GM18519 (cell line): ENCODE data around the gene CDK10.
"Not testable (repeated sequence)": the region's sequence is repeated elsewhere in the genome, so short reads cannot be mapped to it uniquely, and the experiment has no call there.

Experiments
- ATAC-seq: cut with Tn5 transposase; IDR thresholded peaks from one replicate; pipeline ENCODE4 v1.9.1; 2021; ENCODE audit warnings: mild to moderate bottlenecking, moderate library complexity; ENCODE audit not compliant: unreplicated experiment, low FRiP score

Gene CDK10

DNA sequence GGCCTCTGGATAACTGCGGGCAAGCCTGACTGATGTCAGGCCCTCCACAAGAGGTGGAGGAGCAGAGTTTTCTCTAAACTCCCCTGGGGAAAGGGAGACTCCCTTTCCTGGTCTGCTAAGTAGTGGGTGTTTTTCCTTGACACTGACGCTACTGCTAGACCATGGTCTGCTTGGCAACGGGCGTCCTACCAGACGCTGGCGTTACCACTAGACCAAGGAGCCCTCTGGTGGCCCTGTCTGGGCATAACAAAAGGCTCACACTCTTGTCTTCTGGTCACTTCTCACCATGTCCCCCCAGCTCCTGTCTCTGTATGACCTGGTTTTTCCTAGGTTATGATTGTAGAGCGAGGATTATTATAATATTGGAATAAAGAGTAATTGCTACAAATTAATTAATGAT, 19.5 kb upstream of the CDK10 start:
- not testable (repeated sequence) for ATAC-seq

DNA sequence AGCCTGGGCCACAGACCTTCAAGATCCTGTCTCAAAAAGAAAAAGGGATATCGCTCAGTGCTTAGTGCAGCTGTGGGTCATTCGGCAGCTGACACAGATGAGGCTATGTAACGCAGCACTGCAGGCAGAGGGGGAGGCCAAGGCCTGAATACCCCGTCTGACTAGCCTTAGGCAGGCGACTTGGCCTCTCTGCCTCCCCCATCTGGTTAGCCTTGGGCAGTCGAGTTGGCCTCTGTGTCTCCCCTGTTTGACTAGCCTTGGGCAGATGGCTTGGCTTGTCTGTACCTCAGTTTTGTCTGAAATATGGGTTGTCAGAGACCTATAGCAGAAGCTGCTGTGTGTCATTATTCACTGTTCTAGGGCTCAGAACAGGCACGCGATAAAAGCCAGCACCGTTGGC, 18.9 kb upstream of the CDK10 start:
- ATAC-seq: no peak

DNA sequence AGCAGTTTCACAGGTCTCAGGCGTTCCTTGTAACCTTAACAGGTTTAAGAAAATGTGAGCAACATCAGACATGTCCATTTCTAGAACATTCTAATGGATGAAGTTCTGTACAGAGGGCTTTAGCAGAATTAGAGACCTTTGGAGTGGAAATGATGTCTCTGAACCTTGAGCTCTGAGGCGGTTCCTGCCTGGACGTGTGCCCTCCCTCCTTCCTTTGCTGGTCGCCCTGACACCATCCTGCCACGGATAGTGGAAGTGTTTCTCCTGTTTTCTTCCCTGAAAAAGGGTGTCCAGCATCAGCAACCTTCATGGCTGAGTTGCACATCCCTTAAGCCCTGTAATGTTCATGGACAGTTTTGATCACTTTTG, 17.7 kb upstream of the CDK10 start:
- no peak for ATAC-seq

DNA sequence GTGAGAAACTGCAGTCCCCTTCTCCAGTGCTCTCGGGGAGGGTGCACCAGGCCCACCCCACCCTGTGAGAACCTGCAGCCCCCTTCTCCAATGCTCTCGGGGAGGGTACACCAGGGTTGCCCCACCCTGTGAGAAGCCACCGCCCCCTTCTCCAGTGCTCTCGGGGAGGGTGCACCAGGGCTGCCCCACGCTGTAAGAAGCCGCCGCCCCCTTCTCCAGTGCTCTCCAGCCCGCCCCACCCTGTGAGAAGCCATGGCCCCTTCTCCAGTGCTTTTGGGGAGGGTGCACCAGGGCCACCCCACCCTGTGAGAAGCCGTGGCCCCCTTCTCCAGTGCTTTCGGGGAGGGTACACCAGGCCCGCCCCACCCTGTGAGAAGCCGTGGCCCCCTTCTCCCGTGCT, 16.7 kb upstream of the CDK10 start:
- ATAC-seq: no peak

DNA sequence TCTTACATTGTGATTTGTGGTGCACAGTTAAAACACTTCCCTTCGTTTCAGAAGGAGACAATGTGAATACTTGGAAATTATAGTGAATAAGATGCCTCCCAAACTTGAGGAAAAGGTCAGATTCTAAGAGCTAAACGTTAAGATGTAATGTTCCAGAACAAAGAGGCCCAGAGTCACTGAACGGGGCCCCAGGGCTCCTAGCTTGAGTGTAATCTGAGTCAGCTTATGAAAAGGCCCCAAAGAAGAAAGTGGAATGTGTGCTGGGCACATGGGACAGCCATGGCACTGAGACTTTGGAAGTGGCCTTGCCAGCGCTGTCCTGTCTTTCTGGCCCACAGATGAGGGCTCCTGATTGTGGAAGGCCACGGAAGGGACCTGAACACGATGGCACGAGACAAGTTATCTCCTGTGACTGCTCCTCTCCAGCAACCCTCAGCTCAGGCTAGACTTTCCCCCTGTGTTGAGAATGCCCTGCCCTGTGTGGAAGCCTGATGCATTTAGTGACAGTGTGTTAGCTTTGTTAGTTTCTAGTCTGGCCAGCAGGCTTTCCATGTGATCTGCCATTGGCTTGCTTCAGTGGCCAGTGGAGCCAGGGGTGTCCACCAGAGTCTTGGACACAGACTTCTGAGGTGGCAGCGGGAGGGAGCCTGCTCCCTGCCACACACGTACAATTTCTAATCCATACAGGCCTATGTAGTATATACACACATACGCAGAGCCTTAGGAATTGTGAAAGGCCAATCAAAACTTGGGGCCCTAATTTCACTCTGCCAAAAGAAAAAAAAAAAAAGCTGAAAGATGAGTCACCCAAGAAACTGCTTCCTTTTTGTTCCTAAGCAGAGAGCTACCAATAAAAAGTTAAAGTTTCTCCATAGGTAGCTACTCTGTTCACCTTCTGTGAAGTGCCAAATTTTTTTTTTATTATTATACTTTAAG, 15.7 kb upstream of the CDK10 start:
- no peak for ATAC-seq

DNA sequence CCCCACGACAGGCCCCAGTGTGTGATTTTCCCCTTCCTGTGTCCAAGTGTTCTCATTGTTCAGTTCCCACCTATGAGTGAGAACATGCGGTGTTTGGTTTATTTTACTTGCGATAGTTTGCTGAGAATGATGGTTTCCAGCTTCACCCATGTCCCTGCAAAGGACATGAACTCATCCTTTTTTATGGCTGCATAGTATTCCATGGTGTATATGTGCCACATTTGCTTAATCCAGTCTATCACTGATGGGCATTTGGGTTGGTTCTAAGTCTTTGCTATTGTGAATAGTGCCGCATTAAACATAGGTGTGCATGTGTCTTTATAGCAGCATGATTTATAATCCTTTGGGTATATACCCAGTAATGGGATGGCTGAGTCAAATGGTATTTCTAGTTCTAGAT, 14.9 kb upstream of the CDK10 start:
- ATAC-seq: not testable (repeated sequence)

DNA sequence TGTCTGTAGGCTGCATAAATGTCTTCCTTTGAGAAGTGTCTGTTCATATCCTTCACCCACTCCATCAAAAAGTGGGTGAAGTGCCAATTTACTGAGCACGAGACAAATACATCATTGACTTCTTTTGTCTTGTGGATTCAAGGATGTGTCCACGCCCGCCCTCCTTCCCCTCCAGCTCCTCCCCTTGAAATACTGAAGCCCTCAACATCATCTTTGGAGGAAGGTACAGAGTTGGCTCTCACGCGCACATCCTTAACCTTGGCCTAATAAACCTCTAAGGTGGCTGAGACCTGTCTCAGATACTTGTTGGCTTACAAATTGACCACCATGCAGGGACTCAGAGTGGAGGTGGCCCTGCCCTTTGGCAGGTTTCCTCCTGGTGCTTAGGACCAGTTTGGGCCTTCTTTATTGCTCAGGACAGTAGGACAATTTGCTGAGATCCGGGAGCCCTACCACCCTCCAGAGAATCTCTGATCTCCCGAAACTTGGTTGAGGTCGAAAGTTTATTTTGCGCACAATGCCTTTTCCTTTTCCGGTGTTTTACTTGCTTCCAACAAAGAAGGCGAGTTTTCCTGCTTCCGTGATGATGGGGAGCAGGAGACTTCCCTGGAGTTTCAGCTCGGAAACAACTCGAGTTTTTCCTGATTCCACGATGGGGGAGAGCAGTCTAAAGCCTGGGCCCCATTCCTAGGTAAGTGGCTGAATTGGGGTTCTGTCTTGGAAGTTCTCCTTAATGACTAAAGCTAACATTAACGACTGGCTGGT, 14.1 kb upstream of the CDK10 start:
- no peak for ATAC-seq

DNA sequence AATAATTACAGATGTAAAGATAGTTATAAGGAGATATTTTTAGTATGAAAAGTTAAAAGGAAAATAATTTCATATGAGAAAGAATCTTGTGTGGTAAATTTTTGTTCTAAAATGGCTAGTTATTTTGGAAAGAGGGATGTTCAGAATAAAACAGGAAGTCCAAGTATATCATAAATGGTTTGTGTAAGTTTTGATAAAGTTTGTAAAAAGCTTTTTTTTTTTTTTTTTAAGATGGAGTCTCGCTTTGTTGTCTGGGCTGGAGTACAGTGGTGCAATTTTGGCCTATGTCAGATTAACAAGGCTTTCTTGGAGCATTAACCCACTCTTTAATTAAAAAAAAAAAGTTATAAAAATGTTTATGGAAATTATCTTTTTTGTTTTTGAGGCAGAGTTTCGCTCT, 8.2 kb upstream of the CDK10 start:
- ATAC-seq: no peak

DNA sequence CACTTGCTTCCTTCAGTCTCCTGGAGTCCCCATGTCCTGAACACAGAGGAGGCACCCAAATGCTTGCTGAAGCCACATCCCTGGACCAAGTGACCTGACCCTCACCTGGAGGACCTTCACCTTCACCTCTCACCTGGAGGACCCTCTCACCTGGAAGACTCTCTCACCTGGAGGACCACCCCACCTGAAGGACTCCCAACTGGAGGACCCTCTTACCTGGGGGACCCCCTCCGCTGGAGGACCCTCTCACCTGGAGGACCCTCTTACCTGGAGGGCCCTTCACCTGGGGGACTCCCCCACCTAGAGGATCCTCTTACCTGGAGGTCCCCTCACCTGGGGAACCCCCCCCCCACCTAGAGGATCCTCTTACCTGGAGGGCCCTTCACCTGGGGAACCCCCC, 573 bp upstream of the CDK10 start:
- no peak for ATAC-seq

DNA sequence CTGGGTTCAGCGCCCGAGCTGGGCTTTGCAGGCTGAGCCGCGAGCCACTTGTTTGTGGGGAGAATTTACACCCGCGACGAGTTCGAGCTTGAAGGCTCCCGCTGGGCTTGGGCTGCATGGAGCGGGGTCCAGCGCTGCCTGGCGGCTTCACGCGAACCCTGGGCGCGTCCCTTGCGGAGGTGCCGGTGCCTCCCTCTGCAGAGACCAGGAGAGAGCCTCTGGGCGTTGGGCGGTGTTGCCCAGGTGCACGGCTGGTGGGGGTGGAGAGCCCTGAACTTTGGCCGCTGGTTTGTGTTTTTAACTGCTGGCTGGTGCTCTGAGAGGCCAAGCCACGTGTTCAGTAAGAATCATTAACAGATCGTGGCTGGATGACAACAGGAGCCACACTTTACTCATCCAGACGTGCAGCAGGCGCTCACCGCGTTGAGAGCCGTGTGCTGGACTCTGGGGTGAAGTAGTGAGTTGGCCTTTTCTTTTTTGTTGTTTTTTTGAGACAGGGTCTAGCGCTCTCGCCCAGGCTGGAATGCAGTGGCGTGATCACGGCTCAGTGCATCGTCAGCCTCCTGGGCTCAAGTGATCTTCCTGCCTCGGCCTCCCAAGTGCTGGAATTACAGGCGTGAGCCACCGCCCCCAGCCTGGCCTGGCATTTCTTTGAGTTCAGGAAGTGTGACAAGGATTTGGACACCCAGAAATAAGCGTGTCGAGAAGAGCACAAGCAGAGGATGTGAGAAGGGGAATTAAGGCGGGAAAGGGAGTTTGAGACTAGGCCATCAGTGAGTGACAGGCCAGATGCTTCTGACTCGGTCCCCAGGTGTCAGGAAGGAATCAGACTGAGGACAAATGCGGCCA, 827 bp downstream of the CDK10 start:
- ATAC-seq: peak; percentile 7

DNA sequence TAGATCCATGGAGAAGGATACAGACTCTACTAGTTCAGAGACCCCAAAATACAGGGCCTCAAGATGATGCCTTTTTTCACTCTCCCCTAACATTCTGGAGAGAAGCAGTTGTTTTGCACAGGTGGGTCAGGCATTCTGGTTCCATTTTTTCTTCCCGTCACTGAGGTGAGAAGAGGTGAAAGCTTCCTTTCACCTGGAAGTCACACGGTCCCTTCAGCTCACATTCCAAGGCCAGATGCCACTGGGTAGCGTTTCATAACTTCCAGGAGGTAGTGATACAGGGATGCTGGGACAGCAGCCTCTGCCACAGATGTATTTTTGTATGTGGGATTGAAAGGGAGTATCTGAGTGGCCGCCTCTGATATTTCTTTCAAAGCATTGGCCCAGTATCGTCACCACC, 1.9 kb downstream of the CDK10 start:
- ATAC-seq: no peak

DNA sequence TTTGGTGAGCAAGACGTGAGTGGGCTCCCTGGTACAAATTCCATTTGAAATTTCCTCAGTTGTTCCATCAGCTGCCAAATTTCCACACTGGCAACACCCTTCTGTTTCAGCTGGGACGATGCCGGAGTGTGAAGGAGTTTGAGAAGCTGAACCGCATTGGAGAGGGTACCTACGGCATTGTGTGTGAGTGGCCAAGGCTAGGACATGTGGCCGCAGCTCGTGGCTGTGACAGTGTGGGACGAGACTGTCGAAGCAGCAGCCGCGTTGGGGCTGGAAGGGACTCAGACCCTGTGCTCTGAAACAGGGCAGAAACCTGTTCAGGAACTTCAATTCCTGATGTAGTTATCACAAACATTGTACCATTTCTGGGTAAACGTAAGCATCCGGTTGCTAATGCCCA, 2.7 kb downstream of the CDK10 start:
- no peak for ATAC-seq

DNA sequence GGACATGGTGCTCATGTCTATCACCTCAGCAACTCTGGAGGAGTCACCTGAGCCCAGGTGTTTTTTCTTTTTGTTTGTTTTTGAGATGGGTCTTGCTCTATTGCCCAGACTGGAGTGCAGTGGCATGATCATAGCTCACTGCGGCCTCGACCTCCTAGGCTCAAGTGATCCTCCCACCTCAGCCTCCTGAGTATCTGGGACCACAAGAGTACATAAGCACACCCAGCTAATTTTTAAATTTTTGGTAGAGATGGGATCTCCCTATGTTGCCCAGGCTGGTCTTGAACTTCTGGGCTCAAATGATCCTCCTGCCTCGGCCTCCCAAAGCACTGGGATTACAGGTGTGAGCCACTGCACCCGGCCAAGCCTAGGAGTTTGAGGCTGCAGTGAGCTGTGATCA, 3.1 kb downstream of the CDK10 start:
- ATAC-seq: not testable (repeated sequence)

DNA sequence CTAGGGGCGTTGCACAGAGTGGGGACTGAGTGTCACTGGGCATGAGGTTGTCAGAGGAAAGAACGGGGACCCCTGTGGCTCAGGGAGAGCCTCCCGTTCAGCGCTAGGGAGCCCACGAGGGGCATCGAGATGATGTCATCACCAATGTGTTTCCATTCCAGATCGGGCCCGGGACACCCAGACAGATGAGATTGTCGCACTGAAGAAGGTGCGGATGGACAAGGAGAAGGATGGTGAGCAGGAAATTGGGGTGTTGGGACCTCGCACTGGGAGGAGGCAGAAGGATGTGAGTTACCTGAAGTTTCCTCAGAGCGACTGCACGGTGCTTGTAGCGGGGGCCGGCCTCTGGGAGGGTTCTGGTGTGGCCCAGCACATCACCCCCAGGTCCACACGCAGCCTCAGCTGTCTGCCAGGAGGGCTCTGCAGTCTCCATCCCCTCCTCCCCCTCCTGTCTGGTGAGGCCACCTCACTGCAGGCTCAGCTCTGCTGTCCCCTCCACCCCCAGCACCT, 4.0 kb downstream of the CDK10 start:
- no peak for ATAC-seq

DNA sequence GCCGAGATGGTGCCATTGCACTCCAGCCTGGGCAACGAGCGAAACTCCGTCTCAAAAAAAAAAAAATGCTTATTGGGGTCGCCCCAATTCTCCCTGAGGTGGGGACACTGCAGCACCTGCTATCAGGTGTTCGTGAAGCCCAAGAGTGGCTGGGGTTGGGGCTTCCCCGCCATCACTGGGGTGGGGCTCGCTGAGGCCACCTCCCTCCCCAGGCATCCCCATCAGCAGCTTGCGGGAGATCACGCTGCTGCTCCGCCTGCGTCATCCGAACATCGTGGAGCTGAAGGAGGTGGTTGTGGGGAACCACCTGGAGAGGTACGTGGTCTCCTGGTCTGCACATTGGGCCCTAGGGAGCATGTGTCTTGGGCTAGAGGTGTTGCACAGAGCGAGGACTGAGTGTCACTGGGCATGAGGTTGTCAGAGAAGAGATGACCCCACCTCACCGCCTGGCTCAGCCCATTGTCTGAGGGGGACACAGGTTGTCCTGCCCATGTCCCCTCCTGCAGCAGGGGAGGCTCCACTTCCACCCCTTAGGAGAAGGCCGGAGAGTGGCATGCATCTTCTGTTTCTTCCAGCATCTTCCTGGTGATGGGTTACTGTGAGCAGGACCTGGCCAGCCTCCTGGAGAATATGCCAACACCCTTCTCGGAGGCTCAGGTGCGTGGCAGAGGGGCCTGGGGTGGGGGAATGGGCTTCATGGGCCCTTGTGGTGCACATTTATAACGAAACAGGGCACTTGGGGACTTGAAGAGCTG, 4.9 kb downstream of the CDK10 start:
- no peak for ATAC-seq

DNA sequence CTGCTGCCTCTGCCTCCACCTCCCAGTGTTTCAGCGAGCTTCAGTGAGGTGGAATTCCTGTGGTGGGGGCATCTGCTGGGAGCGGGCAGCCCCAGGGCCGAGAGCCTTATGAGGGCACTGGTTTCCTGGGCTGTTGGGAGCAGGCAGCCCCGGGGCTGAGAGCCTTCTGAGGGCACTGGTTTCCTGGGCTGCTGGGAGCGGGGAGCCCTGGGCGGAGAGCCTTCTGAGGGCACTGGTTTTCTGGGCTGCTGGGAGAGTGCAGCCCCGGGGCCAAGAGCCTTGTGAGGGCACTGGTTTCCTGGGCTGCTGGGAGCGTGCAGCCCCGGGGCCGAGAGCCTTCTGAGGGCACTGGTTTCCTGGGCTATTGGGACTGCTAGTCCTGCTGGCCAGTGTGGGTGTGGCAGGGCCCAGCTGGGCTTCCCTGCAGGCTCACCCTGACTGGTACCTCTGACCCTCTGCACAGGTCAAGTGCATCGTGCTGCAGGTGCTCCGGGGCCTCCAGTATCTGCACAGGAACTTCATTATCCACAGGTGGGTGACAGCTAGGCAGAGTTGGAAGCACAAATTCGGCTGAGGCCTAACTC, 5.6 kb downstream of the CDK10 start:
- ATAC-seq: no peak

DNA sequence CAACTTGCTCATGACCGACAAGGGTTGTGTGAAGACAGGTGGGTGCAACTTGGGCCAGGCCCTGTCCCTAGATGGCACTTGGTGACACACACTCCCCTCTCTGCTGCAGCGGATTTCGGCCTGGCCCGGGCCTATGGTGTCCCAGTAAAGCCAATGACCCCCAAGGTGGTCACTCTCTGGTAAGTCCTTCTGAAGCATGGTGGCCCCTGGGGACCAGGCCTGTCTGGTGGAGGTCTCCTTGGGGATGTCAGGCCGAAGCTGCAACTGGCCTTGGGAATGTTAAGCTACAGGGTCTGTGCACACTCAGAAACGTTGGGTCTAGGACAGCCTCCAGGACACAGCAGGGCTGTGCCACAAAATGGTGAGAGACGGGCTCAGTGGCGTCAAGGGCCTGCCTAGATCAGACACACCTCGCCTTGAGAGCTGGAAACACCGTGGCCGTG, 6.8 kb downstream of the CDK10 start:
- ATAC-seq: no peak

DNA sequence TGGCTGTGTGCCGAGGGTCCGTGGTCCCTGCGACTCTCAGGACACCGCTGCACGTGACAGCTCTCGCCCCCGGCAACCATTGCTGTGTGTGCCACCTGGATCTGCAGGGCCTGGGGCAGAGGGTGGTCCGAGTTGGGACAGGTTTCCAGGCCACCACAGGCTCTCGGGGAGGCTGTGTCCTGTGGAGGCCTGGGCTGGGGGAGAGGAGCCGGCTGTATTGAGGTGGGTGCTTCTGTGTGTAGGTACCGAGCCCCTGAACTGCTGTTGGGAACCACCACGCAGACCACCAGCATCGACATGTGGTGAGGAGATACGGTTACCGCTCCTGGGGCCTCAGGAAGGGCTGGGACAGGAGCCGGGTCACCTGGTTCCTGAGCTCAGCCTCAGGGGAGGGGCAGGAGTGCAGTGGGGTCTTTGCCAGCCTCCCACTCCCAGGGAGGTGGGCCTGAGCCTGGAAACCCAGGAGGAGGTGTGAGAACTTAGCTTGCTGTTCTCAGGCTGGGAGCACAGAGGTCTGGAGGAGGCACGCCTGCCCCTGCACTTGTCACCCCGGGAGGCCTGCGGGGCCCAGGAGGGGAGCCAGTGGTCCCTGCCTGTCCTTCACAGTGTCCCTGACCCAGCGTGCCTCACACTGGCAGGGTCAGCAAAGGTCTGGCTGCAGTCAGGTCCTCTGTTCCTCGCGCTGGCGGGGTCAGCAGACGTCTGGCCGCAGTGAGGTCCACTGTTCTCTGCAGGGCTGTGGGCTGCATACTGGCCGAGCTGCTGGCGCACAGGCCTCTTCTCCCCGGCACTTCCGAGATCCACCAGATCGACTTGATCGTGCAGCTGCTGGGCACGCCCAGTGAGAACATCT, 7.7 kb downstream of the CDK10 start:
- ATAC-seq: no peak

DNA sequence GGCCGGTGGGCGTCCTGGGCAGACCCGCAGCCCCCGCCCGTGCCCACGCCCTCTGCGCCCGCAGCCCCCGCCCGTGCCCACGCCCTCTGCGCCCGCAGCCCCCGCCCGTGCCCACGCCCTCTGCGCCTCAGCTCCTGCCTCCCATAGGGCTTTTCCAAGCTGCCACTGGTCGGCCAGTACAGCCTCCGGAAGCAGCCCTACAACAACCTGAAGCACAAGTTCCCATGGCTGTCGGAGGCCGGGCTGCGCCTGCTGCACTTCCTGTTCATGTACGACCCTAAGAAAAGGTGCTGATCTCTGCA, 8.2 kb downstream of the CDK10 start:
- not testable (repeated sequence) for ATAC-seq
